Measurements from ENCODE around the gene MYL2. TPM values are rescaled to one million over a fixed set of nuclear protein-coding genes. Genes with fewer than 3 reads are reported as not detected.

The MYL2 gene
- total and polyA plus RNA-seq, 2 experiments from 2014 or later: not detected

DNA sequence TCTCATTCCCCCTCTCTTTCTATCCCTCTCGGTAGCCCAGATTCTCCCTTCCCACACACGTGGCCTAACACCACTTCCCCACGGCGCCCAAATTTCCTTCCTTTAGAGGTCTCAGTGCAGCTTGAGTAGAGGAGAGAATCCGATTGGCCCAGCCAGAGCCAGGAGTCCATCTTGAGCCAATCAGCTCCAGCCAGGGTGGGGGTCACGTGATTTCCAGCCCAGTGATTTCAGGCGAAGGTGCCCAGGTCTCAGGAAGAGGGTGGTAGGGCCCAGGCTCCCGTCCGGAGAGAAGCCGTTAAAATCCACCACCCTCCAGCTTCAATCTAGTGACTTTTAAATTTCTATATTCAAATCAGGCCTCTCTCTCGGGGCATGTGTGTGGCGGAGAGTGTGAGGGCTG lies 45.2 kb upstream of the MYL2 start:
- no peaks in the 10 kb centered on the region for H3K4me1 Mint-ChIP-seq
- Histone ChIP-seq H3K4me2 (no peak overlapping the region), H3K9me2 (ENCODE audit: insufficient read depth) (no peaks in the 10 kb centered on the region), H2AFZ (peak overlapping the region; percentile 32; the same call in 1 of the 2 replicates), H4K20me1 (replicated peaks; ENCODE audit: insufficient read depth) (no peaks in the 10 kb centered on the region), H3K79me2 (replicated peaks; ENCODE audit: insufficient read depth) (no peaks in the 10 kb centered on the region), H3K4me3 (no peak overlapping the region), H3F3A (replicated peaks; ENCODE audit: low read depth) (no peaks in the 10 kb centered on the region), H3K36me3 (ENCODE audit: insufficient read depth) (no peaks in the 10 kb centered on the region), H3K4me1 (ENCODE audit: insufficient read depth) (no peaks in the 10 kb centered on the region), H3K27me3 (ENCODE audit: insufficient read depth) (no peaks in the 10 kb centered on the region), H3K27ac (ENCODE audit: low read depth) (no peak overlapping the region)
- H3K27me3 Mint-ChIP-seq (ENCODE audit: insufficient read depth, low read depth, poor library complexity): peaks cover 11% of the 10 kb centered on the region
- H3K27ac Mint-ChIP-seq: no peak overlapping the region
- DNase-seq (ENCODE audit: low spot score) (peak; percentile 31), ATAC-seq (peak; percentile 45; the same call in 2 of the 3 replicates)
- no peak overlapping the region for H3K4me3 Mint-ChIP-seq
- no peaks in the 10 kb centered on the region for H3K36me3 Mint-ChIP-seq (ENCODE audit: low read depth)
- TF ChIP-seq JUNB (IDR thresholded peaks at IDR 0.05; ENCODE audit: unreplicated experiment): no peak
- TF ChIP-seq EZH2phosphoT487 (IDR thresholded peaks at IDR 0.05; ENCODE audit: unreplicated experiment): no peak
- TF ChIP-seq CREB1 (CRISPR knock-in tag; IDR thresholded peaks at IDR 0.05; ENCODE audit: low read depth): no peak
- no peak for TF ChIP-seq POLR2AphosphoS5 (IDR thresholded peaks at IDR 0.05; ENCODE audit: low read depth)
- TF ChIP-seq, protein P1, sequence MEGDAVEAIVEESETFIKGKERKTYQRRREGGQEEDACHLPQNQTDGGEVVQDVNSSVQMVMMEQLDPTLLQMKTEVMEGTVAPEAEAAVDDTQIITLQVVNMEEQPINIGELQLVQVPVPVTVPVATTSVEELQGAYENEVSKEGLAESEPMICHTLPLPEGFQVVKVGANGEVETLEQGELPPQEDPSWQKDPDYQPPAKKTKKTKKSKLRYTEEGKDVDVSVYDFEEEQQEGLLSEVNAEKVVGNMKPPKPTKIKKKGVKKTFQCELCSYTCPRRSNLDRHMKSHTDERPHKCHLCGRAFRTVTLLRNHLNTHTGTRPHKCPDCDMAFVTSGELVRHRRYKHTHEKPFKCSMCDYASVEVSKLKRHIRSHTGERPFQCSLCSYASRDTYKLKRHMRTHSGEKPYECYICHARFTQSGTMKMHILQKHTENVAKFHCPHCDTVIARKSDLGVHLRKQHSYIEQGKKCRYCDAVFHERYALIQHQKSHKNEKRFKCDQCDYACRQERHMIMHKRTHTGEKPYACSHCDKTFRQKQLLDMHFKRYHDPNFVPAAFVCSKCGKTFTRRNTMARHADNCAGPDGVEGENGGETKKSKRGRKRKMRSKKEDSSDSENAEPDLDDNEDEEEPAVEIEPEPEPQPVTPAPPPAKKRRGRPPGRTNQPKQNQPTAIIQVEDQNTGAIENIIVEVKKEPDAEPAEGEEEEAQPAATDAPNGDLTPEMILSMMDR (conservative IDR thresholded peaks at IDR 0.05; ENCODE audit: low read depth in 2 of 2): no peak
- TF ChIP-seq ZNF331 (CRISPR knock-in tag; IDR thresholded peaks at IDR 0.05; ENCODE audit: low read depth): no peak
- no peak for TF ChIP-seq NANOG (IDR thresholded peaks at IDR 0.05; ENCODE audit: borderline replicate concordance)
- TF ChIP-seq EZH2 (IDR thresholded peaks at IDR 0.05; ENCODE audit: low read depth, unreplicated experiment): no peak
- no peak for TF ChIP-seq STAT1 (IDR thresholded peaks at IDR 0.05; ENCODE audit: unreplicated experiment)
- no peak for TF ChIP-seq REST (IDR thresholded peaks at IDR 0.05; ENCODE audit: unreplicated experiment)
- TF ChIP-seq ZNF114 (CRISPR knock-in tag; IDR thresholded peaks at IDR 0.05): no peak
- TF ChIP-seq, protein P2, sequence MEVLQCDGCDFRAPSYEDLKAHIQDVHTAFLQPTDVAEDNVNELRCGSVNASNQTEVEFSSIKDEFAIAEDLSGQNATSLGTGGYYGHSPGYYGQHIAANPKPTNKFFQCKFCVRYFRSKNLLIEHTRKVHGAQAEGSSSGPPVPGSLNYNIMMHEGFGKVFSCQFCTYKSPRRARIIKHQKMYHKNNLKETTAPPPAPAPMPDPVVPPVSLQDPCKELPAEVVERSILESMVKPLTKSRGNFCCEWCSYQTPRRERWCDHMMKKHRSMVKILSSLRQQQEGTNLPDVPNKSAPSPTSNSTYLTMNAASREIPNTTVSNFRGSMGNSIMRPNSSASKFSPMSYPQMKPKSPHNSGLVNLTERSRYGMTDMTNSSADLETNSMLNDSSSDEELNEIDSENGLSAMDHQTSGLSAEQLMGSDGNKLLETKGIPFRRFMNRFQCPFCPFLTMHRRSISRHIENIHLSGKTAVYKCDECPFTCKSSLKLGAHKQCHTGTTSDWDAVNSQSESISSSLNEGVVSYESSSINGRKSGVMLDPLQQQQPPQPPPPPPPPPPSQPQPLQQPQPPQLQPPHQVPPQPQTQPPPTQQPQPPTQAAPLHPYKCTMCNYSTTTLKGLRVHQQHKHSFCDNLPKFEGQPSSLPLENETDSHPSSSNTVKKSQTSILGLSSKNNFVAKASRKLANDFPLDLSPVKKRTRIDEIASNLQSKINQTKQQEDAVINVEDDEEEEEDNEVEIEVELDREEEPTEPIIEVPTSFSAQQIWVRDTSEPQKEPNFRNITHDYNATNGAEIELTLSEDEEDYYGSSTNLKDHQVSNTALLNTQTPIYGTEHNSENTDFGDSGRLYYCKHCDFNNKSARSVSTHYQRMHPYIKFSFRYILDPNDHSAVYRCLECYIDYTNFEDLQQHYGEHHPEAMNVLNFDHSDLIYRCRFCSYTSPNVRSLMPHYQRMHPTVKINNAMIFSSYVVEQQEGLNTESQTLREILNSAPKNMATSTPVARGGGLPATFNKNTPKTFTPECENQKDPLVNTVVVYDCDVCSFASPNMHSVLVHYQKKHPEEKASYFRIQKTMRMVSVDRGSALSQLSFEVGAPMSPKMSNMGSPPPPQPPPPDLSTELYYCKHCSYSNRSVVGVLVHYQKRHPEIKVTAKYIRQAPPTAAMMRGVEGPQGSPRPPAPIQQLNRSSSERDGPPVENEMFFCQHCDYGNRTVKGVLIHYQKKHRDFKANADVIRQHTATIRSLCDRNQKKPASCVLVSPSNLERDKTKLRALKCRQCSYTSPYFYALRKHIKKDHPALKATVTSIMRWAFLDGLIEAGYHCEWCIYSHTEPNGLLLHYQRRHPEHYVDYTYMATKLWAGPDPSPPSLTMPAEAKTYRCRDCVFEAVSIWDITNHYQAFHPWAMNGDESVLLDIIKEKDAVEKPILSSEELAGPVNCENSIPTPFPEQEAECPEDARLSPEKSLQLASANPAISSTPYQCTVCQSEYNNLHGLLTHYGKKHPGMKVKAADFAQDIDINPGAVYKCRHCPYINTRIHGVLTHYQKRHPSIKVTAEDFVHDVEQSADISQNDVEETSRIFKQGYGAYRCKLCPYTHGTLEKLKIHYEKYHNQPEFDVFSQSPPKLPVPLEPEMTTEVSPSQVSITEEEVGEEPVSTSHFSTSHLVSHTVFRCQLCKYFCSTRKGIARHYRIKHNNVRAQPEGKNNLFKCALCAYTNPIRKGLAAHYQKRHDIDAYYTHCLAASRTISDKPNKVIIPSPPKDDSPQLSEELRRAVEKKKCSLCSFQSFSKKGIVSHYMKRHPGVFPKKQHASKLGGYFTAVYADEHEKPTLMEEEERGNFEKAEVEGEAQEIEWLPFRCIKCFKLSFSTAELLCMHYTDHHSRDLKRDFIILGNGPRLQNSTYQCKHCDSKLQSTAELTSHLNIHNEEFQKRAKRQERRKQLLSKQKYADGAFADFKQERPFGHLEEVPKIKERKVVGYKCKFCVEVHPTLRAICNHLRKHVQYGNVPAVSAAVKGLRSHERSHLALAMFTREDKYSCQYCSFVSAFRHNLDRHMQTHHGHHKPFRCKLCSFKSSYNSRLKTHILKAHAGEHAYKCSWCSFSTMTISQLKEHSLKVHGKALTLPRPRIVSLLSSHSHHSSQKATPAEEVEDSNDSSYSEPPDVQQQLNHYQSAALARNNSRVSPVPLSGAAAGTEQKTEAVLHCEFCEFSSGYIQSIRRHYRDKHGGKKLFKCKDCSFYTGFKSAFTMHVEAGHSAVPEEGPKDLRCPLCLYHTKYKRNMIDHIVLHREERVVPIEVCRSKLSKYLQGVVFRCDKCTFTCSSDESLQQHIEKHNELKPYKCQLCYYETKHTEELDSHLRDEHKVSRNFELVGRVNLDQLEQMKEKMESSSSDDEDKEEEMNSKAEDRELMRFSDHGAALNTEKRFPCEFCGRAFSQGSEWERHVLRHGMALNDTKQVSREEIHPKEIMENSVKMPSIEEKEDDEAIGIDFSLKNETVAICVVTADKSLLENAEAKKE (CRISPR knock-in tag; IDR thresholded peaks at IDR 0.05): no peak
- TF ChIP-seq, protein P3, sequence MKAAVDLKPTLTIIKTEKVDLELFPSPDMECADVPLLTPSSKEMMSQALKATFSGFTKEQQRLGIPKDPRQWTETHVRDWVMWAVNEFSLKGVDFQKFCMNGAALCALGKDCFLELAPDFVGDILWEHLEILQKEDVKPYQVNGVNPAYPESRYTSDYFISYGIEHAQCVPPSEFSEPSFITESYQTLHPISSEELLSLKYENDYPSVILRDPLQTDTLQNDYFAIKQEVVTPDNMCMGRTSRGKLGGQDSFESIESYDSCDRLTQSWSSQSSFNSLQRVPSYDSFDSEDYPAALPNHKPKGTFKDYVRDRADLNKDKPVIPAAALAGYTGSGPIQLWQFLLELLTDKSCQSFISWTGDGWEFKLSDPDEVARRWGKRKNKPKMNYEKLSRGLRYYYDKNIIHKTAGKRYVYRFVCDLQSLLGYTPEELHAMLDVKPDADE (IDR thresholded peaks at IDR 0.05): no peak
- no peaks in the 10 kb centered on the region for H3K9me3 Mint-ChIP-seq
